Measurements from ENCODE around the gene IZUMO4. TPM values are rescaled to one million over a fixed set of nuclear protein-coding genes. Genes with fewer than 3 reads are reported as not detected.

The IZUMO4 gene
- total and polyA plus RNA-seq, 8 donors, result 5.2 to 42.2 (median 8.1) TPM

- H3K36me3 ChIP-seq, result peaks cover 2 to 24% (median 16%) of the 10 kb centered on the region in 3 donors
- 83 to 94% methylated on average over 9 to 11 of the region's 11 CpGs for WGBS, 2 donors
- intact Hi-C loops (cut with DNase I), result no loop called here
- DNase-seq (peak in 1 of 6 donors; percentile 65), FAIRE-seq (no peak), ATAC-seq (no peak)
- H3K27ac ChIP-seq, result no peak overlapping the region
- peaks cover 0 to 11% (median 7%) of the 10 kb centered on the region in 3 donors for H3K4me1 ChIP-seq
- H3K9me3 ChIP-seq, result no peaks in the 10 kb centered on the region
- no peaks in the 10 kb centered on the region for H3K27me3 ChIP-seq
- no peak overlapping the region for H3K4me3 ChIP-seq
- TF ChIP-seq, protein P1, sequence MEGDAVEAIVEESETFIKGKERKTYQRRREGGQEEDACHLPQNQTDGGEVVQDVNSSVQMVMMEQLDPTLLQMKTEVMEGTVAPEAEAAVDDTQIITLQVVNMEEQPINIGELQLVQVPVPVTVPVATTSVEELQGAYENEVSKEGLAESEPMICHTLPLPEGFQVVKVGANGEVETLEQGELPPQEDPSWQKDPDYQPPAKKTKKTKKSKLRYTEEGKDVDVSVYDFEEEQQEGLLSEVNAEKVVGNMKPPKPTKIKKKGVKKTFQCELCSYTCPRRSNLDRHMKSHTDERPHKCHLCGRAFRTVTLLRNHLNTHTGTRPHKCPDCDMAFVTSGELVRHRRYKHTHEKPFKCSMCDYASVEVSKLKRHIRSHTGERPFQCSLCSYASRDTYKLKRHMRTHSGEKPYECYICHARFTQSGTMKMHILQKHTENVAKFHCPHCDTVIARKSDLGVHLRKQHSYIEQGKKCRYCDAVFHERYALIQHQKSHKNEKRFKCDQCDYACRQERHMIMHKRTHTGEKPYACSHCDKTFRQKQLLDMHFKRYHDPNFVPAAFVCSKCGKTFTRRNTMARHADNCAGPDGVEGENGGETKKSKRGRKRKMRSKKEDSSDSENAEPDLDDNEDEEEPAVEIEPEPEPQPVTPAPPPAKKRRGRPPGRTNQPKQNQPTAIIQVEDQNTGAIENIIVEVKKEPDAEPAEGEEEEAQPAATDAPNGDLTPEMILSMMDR (IDR thresholded peaks at IDR 0.05), result no peak
These were observed 4.0 kb downstream of the IZUMO4 start for GRCh38 chr19:2100719-2101061.

- Histone ChIP-seq H3K9me3 (no peaks in the 10 kb centered on the region), H3K4me1 (peaks cover 0 to 11% (median 7%) of the 10 kb centered on the region in 3 donors), H3K4me3 (no peak overlapping the region), H3K27me3 (no peaks in the 10 kb centered on the region), H3K27ac (no peak overlapping the region), H3K36me3 (peaks cover 6 to 34% (median 20%) of the 10 kb centered on the region in 3 donors)
- TF ChIP-seq, protein P1 (IDR thresholded peaks at IDR 0.05), result no peak
- FAIRE-seq (no peak), ATAC-seq (no peak), DNase-seq (peak in 2 of 6 donors; percentile 46 to 72)
- 89 to 95% methylated on average over 45 of the region's 45 CpGs for WGBS, 2 donors
- intact Hi-C loops (cut with DNase I), result no loop called here
These were observed 5.0 kb downstream of the IZUMO4 start for GRCh38 chr19:2101417-2102335.

GRCh38 chr19:2103045-2103707 lies 6.5 kb downstream of the IZUMO4 start:
- ATAC-seq (no peak), DNase-seq (peak in 1 of 6 donors; percentile 17), FAIRE-seq (no peak)
- WGBS, 2 donors, result 75 to 80% methylated on average over 20 of the region's 20 CpGs
- peaks cover 0 to under 1% (median 0%) of the 10 kb centered on the region in 3 donors for H3K4me1 ChIP-seq
- H3K36me3 ChIP-seq, result peaks cover 6 to 40% (median 20%) of the 10 kb centered on the region in 3 donors
- TF ChIP-seq, protein P1 (IDR thresholded peaks at IDR 0.05), result no peak
- H3K4me3 ChIP-seq, result no peak overlapping the region
- no peaks in the 10 kb centered on the region for H3K9me3 ChIP-seq
- H3K27ac ChIP-seq, result no peak overlapping the region
- H3K27me3 ChIP-seq, result no peaks in the 10 kb centered on the region
- intact Hi-C loops (cut with DNase I), result no loop called here

DNA sequence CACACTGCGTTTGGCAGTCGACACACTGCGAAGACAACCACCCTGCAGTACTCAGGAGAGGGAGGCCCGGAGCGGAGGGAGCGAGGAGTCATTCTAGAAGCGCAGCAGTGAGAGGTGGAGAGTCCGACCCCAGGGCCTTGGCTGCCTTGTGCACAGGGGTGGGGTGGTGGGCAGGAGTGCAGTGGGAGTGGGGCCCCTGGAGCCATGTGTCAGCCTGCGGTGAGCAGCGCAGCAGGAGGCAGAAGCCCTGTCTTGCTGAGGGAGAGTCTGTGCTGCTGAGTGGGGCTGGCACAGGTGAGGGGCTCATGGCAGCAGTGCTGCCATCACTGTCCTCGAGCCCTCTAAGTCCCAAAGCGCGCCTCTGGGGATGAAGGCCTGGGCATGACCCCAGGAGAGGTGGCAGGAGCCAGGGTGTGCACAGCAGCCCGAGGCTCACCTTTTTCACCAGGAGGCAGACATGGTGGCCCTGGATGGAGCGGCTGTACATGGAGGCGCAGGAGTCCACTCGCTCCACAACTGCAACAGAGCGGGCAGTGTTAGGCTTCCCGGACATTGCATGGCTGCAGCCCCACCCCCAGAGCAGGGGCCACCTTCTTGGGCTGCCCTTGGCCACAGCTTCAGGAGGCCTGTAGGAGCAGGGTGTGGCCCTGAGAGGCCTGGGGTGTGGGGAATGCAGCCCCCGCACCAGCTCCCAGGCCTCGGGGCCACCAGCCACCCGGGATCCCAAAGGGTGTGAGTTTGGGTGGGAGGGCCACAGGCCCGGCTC lies 11.7 kb downstream of the IZUMO4 start:
- Histone ChIP-seq H3K9me3 (no peaks in the 10 kb centered on the region), H3K4me1 (no peaks in the 10 kb centered on the region), H3K4me3 (no peak overlapping the region), H3K27me3 (no peaks in the 10 kb centered on the region), H3K36me3 (peaks cover 15 to 67% (median 47%) of the 10 kb centered on the region in 3 donors), H3K27ac (no peak overlapping the region)
- ATAC-seq (no peak), DNase-seq (peak in 2 of 6 donors; percentile 24 to 54), FAIRE-seq (no peak)
- WGBS, 2 donors, result 94 to 95% methylated on average over 23 of the region's 23 CpGs
- intact Hi-C loops (cut with DNase I), result no loop called here
- TF ChIP-seq, protein P1 (IDR thresholded peaks at IDR 0.05), result no peak

Data from pancreas (tissue), 10 donors.